Body of pancreas (tissue), 4 donors: ENCODE measurements around the gene ARID5B.

Source experiments
- POLR2A ChIP-seq, 3 donors: fragments of 450-650 bp; IDR thresholded peaks; one replicate each; pipeline ENCODE4 v1.6.1; 2016; ENCODE audit warnings: antibody characterized with exemption in 3 of 3, mild to moderate bottlenecking in 2 of 3
- TF ChIP-seq, protein P1 (sequence below), 7 experiments: fragments of 450-650 bp in 4 of 7; fragments of 200-600 bp in 3 of 7; sonication (generic) in 3 of 7; IDR thresholded peaks; one replicate each; pipeline ENCODE4 v1.5.1; 2016 to 2019; ENCODE audit warnings: antibody characterized with exemption in 7 of 7

DNA sequence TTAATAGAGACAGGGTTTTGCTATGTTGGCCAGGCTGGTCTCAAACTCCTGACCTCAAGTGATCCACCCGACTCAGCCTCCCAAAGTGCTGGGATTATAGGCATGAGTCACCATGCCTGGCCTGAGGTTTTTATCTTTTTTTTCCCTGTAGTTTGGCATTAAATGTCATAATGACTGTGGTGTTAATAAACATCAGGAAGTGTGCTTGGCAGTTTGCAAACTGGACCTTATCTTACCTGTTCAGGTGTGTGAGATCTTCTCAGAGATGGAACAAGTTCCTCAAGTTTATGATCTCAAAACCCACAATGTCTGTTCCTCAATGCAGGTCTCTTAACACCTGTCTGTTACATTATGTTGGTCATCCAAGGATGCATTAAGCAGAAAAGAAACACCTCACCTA is 80.0 kb downstream of the ARID5B start:
- TF ChIP-seq, protein P1, sequence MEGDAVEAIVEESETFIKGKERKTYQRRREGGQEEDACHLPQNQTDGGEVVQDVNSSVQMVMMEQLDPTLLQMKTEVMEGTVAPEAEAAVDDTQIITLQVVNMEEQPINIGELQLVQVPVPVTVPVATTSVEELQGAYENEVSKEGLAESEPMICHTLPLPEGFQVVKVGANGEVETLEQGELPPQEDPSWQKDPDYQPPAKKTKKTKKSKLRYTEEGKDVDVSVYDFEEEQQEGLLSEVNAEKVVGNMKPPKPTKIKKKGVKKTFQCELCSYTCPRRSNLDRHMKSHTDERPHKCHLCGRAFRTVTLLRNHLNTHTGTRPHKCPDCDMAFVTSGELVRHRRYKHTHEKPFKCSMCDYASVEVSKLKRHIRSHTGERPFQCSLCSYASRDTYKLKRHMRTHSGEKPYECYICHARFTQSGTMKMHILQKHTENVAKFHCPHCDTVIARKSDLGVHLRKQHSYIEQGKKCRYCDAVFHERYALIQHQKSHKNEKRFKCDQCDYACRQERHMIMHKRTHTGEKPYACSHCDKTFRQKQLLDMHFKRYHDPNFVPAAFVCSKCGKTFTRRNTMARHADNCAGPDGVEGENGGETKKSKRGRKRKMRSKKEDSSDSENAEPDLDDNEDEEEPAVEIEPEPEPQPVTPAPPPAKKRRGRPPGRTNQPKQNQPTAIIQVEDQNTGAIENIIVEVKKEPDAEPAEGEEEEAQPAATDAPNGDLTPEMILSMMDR (IDR thresholded peaks at IDR 0.05), result no peak
- TF ChIP-seq POLR2A (IDR thresholded peaks at IDR 0.05), result no peak
